Mesenchymal stem cell (in vitro differentiated cells and primary cell): ENCODE results near the gene SUGT1.

Source experiments
- DNase-seq: peaks from one replicate; pipeline ENCODE4 v3.0.0-alpha.2; 2013
- H2AFZ ChIP-seq: one replicate; pipeline ENCODE4 v1.6.1; 2013; ENCODE audit warnings: low read depth, mild to moderate bottlenecking, control low read depth, inconsistent platforms, low read length, moderate library complexity
- H2AK5ac ChIP-seq: 2 replicates; pipeline ENCODE4 v1.6.1; 2013; ENCODE audit warnings: low read length, moderate library complexity, mild to moderate bottlenecking, inconsistent platforms; ENCODE audit not compliant: severe bottlenecking
- H2BK120ac ChIP-seq: one replicate; pipeline ENCODE4 v1.6.1; 2013; ENCODE audit warnings: low read depth, mild to moderate bottlenecking, inconsistent platforms, low read length, moderate library complexity
- H2BK12ac ChIP-seq, 2 experiments: one replicate each; pipeline ENCODE4 v1.6.1; 2013; ENCODE audit warnings: inconsistent platforms in 2 of 2, low read length in 2 of 2, mild to moderate bottlenecking in 2 of 2, moderate library complexity in 2 of 2, control low read depth in 1 of 2
- H2BK15ac ChIP-seq: one replicate; pipeline ENCODE4 v1.6.1; 2013; ENCODE audit warnings: mild to moderate bottlenecking, low read depth, inconsistent platforms; ENCODE audit not compliant: poor library complexity, severe bottlenecking
- H2BK5ac ChIP-seq: 2 replicates; pipeline ENCODE4 v1.6.1; 2013; ENCODE audit warnings: low read depth, mild to moderate bottlenecking, low read length, control low read depth, inconsistent platforms; ENCODE audit not compliant: poor library complexity, severe bottlenecking
- H3K14ac ChIP-seq, 2 experiments: one replicate each; pipeline ENCODE4 v1.6.1; 2013; ENCODE audit warnings: inconsistent platforms in 2 of 2, low read length in 2 of 2, control low read depth in 1 of 2, mild to moderate bottlenecking in 1 of 2, moderate library complexity in 1 of 2
- H3K18ac ChIP-seq, 2 experiments: one replicate each; pipeline ENCODE4 v1.6.1; 2013; ENCODE audit warnings: inconsistent platforms in 2 of 2, low read length in 2 of 2, control low read depth in 1 of 2, low read depth in 1 of 2, mild to moderate bottlenecking in 1 of 2
- H3K23ac ChIP-seq, 2 experiments: one replicate each; pipeline ENCODE4 v1.6.1; 2013; ENCODE audit warnings: inconsistent platforms in 2 of 2, low read length in 2 of 2, mild to moderate bottlenecking in 2 of 2, moderate library complexity in 2 of 2, control low read depth in 1 of 2
- H3K27ac ChIP-seq: 2 replicates; pipeline ENCODE4 v1.5.1; 2013; ENCODE audit warnings: mild to moderate bottlenecking, moderate library complexity, low read length, control low read depth, inconsistent platforms; ENCODE audit not compliant: poor library complexity, severe bottlenecking
- H3K27me3 ChIP-seq, 2 experiments: 2 replicates each; pipeline versions ENCODE4 v1.6.1 to v1.7.0; 2013; ENCODE audit warnings: low read length in 2 of 2, mild to moderate bottlenecking in 2 of 2, moderate library complexity in 2 of 2, control low read depth in 1 of 2, inconsistent platforms in 1 of 2; ENCODE audit not compliant: control insufficient read depth in 1 of 2, insufficient read depth in 1 of 2
- H3K36me3 ChIP-seq, 2 experiments: 2 replicates each; pipeline versions ENCODE4 v1.6.1 to v1.7.0; 2013; ENCODE audit warnings: low read length in 2 of 2, control low read depth in 1 of 2, inconsistent platforms in 1 of 2, low read depth in 1 of 2, mild to moderate bottlenecking in 1 of 2; ENCODE audit not compliant: insufficient read depth in 2 of 2, control insufficient read depth in 1 of 2
- H3K4ac ChIP-seq, 2 experiments: one replicate each; pipeline ENCODE4 v1.6.1; 2013; ENCODE audit warnings: inconsistent platforms in 2 of 2, low read length in 2 of 2, mild to moderate bottlenecking in 2 of 2, moderate library complexity in 2 of 2, control low read depth in 1 of 2, low read depth in 1 of 2
- H3K4me1 ChIP-seq: 2 replicates; pipeline ENCODE4 v1.6.1; 2013; ENCODE audit warnings: low read depth, low read length, control low read depth; ENCODE audit not compliant: control insufficient read depth, insufficient read depth
- H3K4me2 ChIP-seq: 2 replicates; pipeline ENCODE4 v1.6.1; 2013; ENCODE audit warnings: low read length, mild to moderate bottlenecking, inconsistent platforms; ENCODE audit not compliant: poor library complexity, severe bottlenecking
- H3K4me3 ChIP-seq, 2 experiments: 2 replicates each; pipeline versions ENCODE4 v1.5.1 to v1.7.0; 2013; ENCODE audit warnings: low read length in 2 of 2, mild to moderate bottlenecking in 2 of 2, control low read depth in 1 of 2, low read depth in 1 of 2; ENCODE audit not compliant: insufficient read depth in 1 of 2
- H3K79me1 ChIP-seq: replicated peaks from 2 replicates; pipeline ENCODE4 v1.6.1; 2013; ENCODE audit warnings: mild to moderate bottlenecking, control low read depth, low read length, inconsistent platforms; ENCODE audit not compliant: poor library complexity, severe bottlenecking
- H3K9ac ChIP-seq: 2 replicates; pipeline ENCODE4 v1.7.0; 2013; ENCODE audit warnings: mild to moderate bottlenecking, low read length, moderate library complexity
- H3K9me3 ChIP-seq: 2 replicates; pipeline ENCODE4 v1.7.0; 2013; ENCODE audit warnings: mild to moderate bottlenecking, low read length; ENCODE audit not compliant: control insufficient read depth
- H4K8ac ChIP-seq: one replicate; pipeline ENCODE4 v1.6.1; 2013; ENCODE audit warnings: inconsistent platforms, mild to moderate bottlenecking, low read length, moderate library complexity
- H4K91ac ChIP-seq: one replicate; pipeline ENCODE4 v1.6.1; 2013; ENCODE audit warnings: mild to moderate bottlenecking, low read length, inconsistent platforms
- WGBS: methylation state at CpG from one replicate; pipeline ENCODE4 v1.1.7; 2013; ENCODE audit warnings: mixed read lengths; 5-methylcytosine and 5-hydroxymethylcytosine counted together

The SUGT1 gene

DNA sequence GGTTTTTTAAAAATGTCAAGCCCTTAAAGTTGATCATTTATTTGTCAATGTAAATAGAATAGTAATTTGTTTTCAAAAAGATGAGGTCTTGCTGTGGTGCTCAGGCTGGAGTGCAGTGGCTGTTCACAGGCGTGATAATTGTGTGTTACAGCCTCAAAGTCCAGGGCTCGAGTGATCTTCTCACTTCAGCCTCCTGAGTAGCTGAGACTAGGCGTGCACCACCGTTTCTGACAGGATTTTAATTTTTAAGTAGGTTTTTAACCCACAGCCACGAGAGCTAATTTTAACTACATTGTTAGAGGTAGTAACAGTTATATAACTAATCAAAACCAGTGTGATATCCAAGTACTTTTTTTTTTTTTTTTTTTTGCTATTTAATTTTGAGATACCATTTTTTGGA, 43.9 kb downstream of the SUGT1 start:
- no peak overlapping the region for H3K4me2 ChIP-seq
- no peak overlapping the region for H2BK15ac ChIP-seq
- no peak overlapping the region for H3K14ac ChIP-seq
- no peak overlapping the region for H2BK5ac ChIP-seq
- no peaks in the 10 kb centered on the region for H3K79me1 ChIP-seq
- no peaks in the 10 kb centered on the region for H3K4me1 ChIP-seq
- no peak overlapping the region for H3K9ac ChIP-seq
- H2BK120ac ChIP-seq, result no peak overlapping the region
- H2BK12ac ChIP-seq, result no peak overlapping the region
- H3K27me3 ChIP-seq, result no peaks in the 10 kb centered on the region
- DNase-seq, result no peak
- no peaks in the 10 kb centered on the region for H3K9me3 ChIP-seq
- no peak overlapping the region for H3K18ac ChIP-seq
- H3K27ac ChIP-seq, result no peak overlapping the region
- H3K4ac ChIP-seq, result no peak overlapping the region
- H3K36me3 ChIP-seq, result peaks cover 0 to 56% of the 10 kb centered on the region in 2 experiments
- H2AFZ ChIP-seq, result no peak overlapping the region
- no peak overlapping the region for H3K23ac ChIP-seq
- WGBS, result 94% methylated on average over 2 of the region's 5 CpGs
- no peak overlapping the region for H3K4me3 ChIP-seq
- H2AK5ac ChIP-seq, result no peak overlapping the region
- no peak overlapping the region for H4K8ac ChIP-seq
- no peak overlapping the region for H4K91ac ChIP-seq

DNA sequence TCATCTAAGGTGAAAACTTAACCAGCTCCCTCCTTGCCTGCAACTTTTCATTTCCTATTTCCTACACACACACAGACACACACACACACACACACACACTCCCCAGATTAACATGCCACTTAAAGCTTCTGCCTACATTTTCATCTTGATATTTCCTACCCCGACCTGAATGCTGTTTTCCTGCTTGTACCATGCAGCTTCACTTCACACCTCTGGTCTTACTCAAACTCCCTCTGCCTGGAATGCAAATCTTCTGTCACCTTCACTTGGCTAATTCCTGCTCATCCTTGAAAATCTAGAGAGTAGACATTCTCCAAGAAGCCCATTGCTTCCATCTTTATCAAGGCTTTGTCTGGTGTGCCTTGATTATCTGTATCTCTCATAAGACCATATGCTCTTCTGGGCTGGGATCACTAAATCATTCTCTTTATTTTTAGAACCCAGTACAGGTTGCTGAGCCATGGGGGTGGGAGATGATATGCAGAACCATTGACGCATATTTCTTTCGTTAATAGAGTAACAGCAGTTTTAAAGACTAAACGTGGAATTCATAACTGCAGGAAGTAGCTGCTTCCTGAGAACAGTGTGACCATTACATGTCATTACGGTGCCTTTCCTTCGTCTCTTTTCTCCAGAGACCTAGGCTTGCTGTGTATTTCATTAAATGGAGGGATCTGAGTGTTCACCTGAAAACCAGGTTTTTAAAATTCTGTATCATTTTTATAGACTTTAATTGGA, 49.3 kb downstream of the SUGT1 start:
- Histone ChIP-seq H3K9me3 (no peaks in the 10 kb centered on the region), H3K27ac (no peak overlapping the region), H2AK5ac (no peak overlapping the region), H3K14ac (no peak overlapping the region), H3K4me2 (no peak overlapping the region), H4K91ac (no peak overlapping the region), H2AFZ (no peak overlapping the region), H4K8ac (no peak overlapping the region), H3K79me1 (no peaks in the 10 kb centered on the region), H2BK120ac (no peak overlapping the region), H3K36me3 (peaks cover 0 to 43% of the 10 kb centered on the region in 2 experiments), H3K9ac (no peak overlapping the region), H3K4me3 (no peak overlapping the region), H2BK12ac (no peak overlapping the region), H3K18ac (no peak overlapping the region), H3K27me3 (no peaks in the 10 kb centered on the region), H3K4me1 (no peaks in the 10 kb centered on the region), H2BK5ac (no peak overlapping the region), H3K23ac (no peak overlapping the region), H3K4ac (no peak overlapping the region), H2BK15ac (no peak overlapping the region)
- WGBS, result 86% methylated on average over 6 of the region's 6 CpGs
- no peak for DNase-seq

- peaks cover 0 to 29% of the 10 kb centered on the region in 2 experiments for H3K36me3 ChIP-seq
- 77% methylated on average over 6 of the region's 6 CpGs for WGBS
- no peaks in the 10 kb centered on the region for H3K4me1 ChIP-seq
- no peak overlapping the region for H2BK5ac ChIP-seq
- H2BK12ac ChIP-seq, result no peak overlapping the region
- H3K4ac ChIP-seq, result no peak overlapping the region
- no peak overlapping the region for H3K14ac ChIP-seq
- H3K9me3 ChIP-seq, result no peaks in the 10 kb centered on the region
- H2BK120ac ChIP-seq, result no peak overlapping the region
- no peak overlapping the region for H4K8ac ChIP-seq
- H3K4me3 ChIP-seq, result no peak overlapping the region
- no peak overlapping the region for H2AFZ ChIP-seq
- no peak overlapping the region for H2AK5ac ChIP-seq
- no peak overlapping the region for H3K9ac ChIP-seq
- no peak overlapping the region for H3K18ac ChIP-seq
- DNase-seq, result no peak
- H3K27me3 ChIP-seq, result no peaks in the 10 kb centered on the region
- no peaks in the 10 kb centered on the region for H3K79me1 ChIP-seq
- H4K91ac ChIP-seq, result no peak overlapping the region
- H3K23ac ChIP-seq, result no peak overlapping the region
- no peak overlapping the region for H3K4me2 ChIP-seq
- no peak overlapping the region for H2BK15ac ChIP-seq
- no peak overlapping the region for H3K27ac ChIP-seq
Observed at GRCh38 chr13:52703482-52703881, 50.8 kb downstream of the SUGT1 start.

GRCh38 chr13:52706081-52706480, 53.4 kb downstream of the SUGT1 start:
- Histone ChIP-seq H3K4me1 (no peaks in the 10 kb centered on the region), H3K9ac (no peak overlapping the region), H3K27ac (no peak overlapping the region), H2BK5ac (no peak overlapping the region), H3K4me2 (no peak overlapping the region), H2BK15ac (no peak overlapping the region), H3K9me3 (no peaks in the 10 kb centered on the region), H3K4ac (no peak overlapping the region), H4K8ac (no peak overlapping the region), H3K23ac (no peak overlapping the region), H3K79me1 (no peaks in the 10 kb centered on the region), H2BK12ac (no peak overlapping the region), H3K18ac (no peak overlapping the region), H3K4me3 (no peak overlapping the region), H3K14ac (no peak overlapping the region), H4K91ac (no peak overlapping the region), H3K27me3 (no peaks in the 10 kb centered on the region), H3K36me3 (peaks cover 0 to 6% of the 10 kb centered on the region in 2 experiments), H2BK120ac (no peak overlapping the region), H2AK5ac (no peak overlapping the region), H2AFZ (no peak overlapping the region)
- 86% methylated on average over 1 of the region's 3 CpGs for WGBS
- no peak for DNase-seq
